ENCODE data around the gene LONRF3.

GRCh38 chrX:119025900-119026299, 51.5 kb downstream of the LONRF3 start:
- no peak for TF ChIP-seq CTCF (IDR thresholded peaks at IDR 0.05)
- TF ChIP-seq SIN3A (IDR thresholded peaks at IDR 0.05; ENCODE audit: borderline replicate concordance, insufficient read depth, low read depth, low read length) = no peak
- TF ChIP-seq POLR2AphosphoS5 (IDR thresholded peaks at IDR 0.05; ENCODE audit: low read depth, low read length) = no peak
- no peak for TF ChIP-seq REST (IDR thresholded peaks at IDR 0.05; ENCODE audit: insufficient read depth in 1 of 2, low read depth in 2 of 2, low read length in 1 of 2)
- no peak for TF ChIP-seq TCF7L2 (IDR thresholded peaks at IDR 0.05; ENCODE audit: low read depth, low read length)
